A549 (cell line): Measurements from ENCODE around the gene ANTKMT. TPM values are rescaled to one million over a fixed set of nuclear protein-coding genes. Genes with fewer than 3 reads are reported as not detected.
A peak's percentile ranks its signal among the peaks of the same experiment; 100 is the strongest.

Source experiments
- ATAC-seq, 2 experiments: fragments of 200-7000 bp in 1 of 2; fragments of >200 bp in 1 of 2; cut with Nextera tagmentation in 1 of 2; cut with Tn5 transposase in 1 of 2; 3 replicates each; pipeline versions ENCODE4 v1.8.0 to v1.9.1; 2018 to 2020; ENCODE audit warnings: mild to moderate bottlenecking in 1 of 2, moderate library complexity in 1 of 2
- CTCF ChIA-PET: fragments of 300-600 bp; sonication (Branson Sonifier 250); formaldehyde crosslinking; extraction: SDS; loops from one replicate; lab custom pipeline; 2021; ENCODE audit warnings: antibody characterized with exemption, inconsistent platforms; lab: Yijun Ruan, JAX
- POLR2A ChIA-PET: fragments of 350-600 bp; formaldehyde crosslinking; extraction: SDS; loops from one replicate; lab custom pipeline; 2021; ENCODE audit warnings: antibody characterized with exemption, inconsistent platforms; lab: Yijun Ruan, JAX
- DNase-seq, 2 experiments: peaks; one replicate each; pipeline versions ENCODE4 v3.0.0 to v3.0.0-alpha.2; 2011 to 2016; ENCODE audit warnings: low read depth in 1 of 2, low spot score in 1 of 2
- FAIRE-seq: peaks from 2 replicates; lab custom pipeline; 2011; peaks lifted over from hg19 to GRCh38; lab: Jason Lieb, UNC
- H3K27ac ChIP-seq, 2 experiments: fragments of >200 bp; sonication (Bioruptor Twin); formaldehyde crosslinking; 3 replicates each; pipeline ENCODE4 v1.5.1; 2016 to 2017
- H3K4me1 ChIP-seq: fragments of >200 bp; sonication (Bioruptor Twin); formaldehyde crosslinking; 3 replicates; pipeline ENCODE4 v1.6.1; 2016
- H3K4me2 ChIP-seq: fragments of >200 bp; sonication (Bioruptor Twin); formaldehyde crosslinking; 3 replicates; pipeline ENCODE4 v1.6.1; 2016
- H3K4me3 ChIP-seq: fragments of >200 bp; sonication (Bioruptor Twin); formaldehyde crosslinking; 3 replicates; pipeline ENCODE4 v1.5.1; 2016
- H3K9me3 ChIP-seq: fragments of >200 bp; sonication (Bioruptor Twin); formaldehyde crosslinking; 3 replicates; pipeline ENCODE4 v1.6.1; 2016
- BHLHE40 ChIP-seq: IDR thresholded peaks from 2 replicates; pipeline ENCODE4 v1.6.1; 2012; ENCODE audit warnings: low read depth, low read length, inconsistent platforms
- CTCF ChIP-seq: fragments of >200 bp; sonication (Bioruptor Twin); formaldehyde crosslinking; IDR thresholded peaks from 3 replicates; pipeline ENCODE4 v1.5.1; 2016
- FOSL2 ChIP-seq, 2 experiments: fragments of 450-650 bp in 1 of 2; fragments of >200 bp in 1 of 2; sonication (Bioruptor Twin) in 1 of 2; formaldehyde crosslinking; IDR thresholded peaks; 2 replicates each; pipeline versions ENCODE4 v1.5.0 to v1.6.1; 2016 to 2020; ENCODE audit warnings: mild to moderate bottlenecking in 1 of 2, moderate library complexity in 1 of 2
- HES2 ChIP-seq: fragments of >200 bp; sonication (Bioruptor Twin); formaldehyde crosslinking; IDR thresholded peaks from 2 replicates; pipeline ENCODE4 v1.6.1; 2016
- HEYL ChIP-seq: fragments of 250-450 bp; sonication (Bioruptor Pico); IDR thresholded peaks from 2 replicates; pipeline ENCODE4 v1.8.0; 2021; ENCODE audit warnings: mild to moderate bottlenecking, moderate library complexity
- HOXA7 ChIP-seq: fragments of 250-450 bp; sonication (Bioruptor Pico); IDR thresholded peaks from 2 replicates; pipeline ENCODE4 v1.5.0; 2020; ENCODE audit warnings: mild to moderate bottlenecking, moderate library complexity
- HOXB13 ChIP-seq: fragments of 250-450 bp; sonication (Bioruptor Pico); IDR thresholded peaks from 2 replicates; pipeline ENCODE4 v1.5.0; 2020; ENCODE audit warnings: low read depth, mild to moderate bottlenecking, moderate library complexity
- MAX ChIP-seq: IDR thresholded peaks from 2 replicates; pipeline ENCODE4 v1.6.1; 2012
- MAZ ChIP-seq: fragments of 150-350 bp; IDR thresholded peaks from 2 replicates; pipeline ENCODE4 v1.6.1; 2014; ENCODE audit warnings: antibody characterized with exemption, low read depth, low read length, borderline replicate concordance
- POLR2AphosphoS2 ChIP-seq: conservative IDR thresholded peaks from 2 replicates; pipeline ENCODE4 v1.6.1; 2012; ENCODE audit warnings: low read length, improper control_type of control experiment, inconsistent platforms
- RARB ChIP-seq: fragments of 250-450 bp; sonication (Bioruptor Pico); IDR thresholded peaks from 2 replicates; pipeline ENCODE4 v1.8.0; 2021; ENCODE audit warnings: mild to moderate bottlenecking, moderate library complexity
- SMC3 ChIP-seq: fragments of >200 bp; sonication (Bioruptor Twin); formaldehyde crosslinking; IDR thresholded peaks from 3 replicates; pipeline ENCODE4 v1.6.1; 2018; ENCODE audit warnings: inconsistent platforms
- SREBF2 ChIP-seq: fragments of 450-650 bp; IDR thresholded peaks from 2 replicates; pipeline ENCODE4 v1.6.1; 2014; ENCODE audit warnings: mild to moderate bottlenecking, moderate library complexity
- ZFP36 ChIP-seq: fragments of 450-650 bp; IDR thresholded peaks from 2 replicates; pipeline ENCODE4 v1.6.1; 2014; ENCODE audit warnings: borderline replicate concordance; ENCODE audit not compliant: partially characterized antibody
- WGBS: methylation state at CpG from one replicate; pipeline ENCODE4 v1.1.6; 2017; ENCODE audit errors: missing lambda C conversion rate; 5-methylcytosine and 5-hydroxymethylcytosine counted together
- polyA plus RNA-seq, 4 experiments: library from polyadenylated mRNA; depleted of rRNA in 3 of 4; stranded (reverse); fragments of >200 nt; fragmentation: RNase III in 1 of 4; extraction: RNeasy Plus Mini Kit Qiagen cat#74134 plus additional on column Dnase treatment in 1 of 4; gene quantifications; 2 replicates in 3 of 4; 3 replicates in 1 of 4; pipeline ENCODE4 v1.2.3, GENCODE V29; 2011 to 2017

ANTKMT gene
- polyA plus RNA-seq, 2 of the 4 experiments (the other 2 are of a cell fraction) = 11.9 to 55.8 TPM

GRCh38 chr16:684071-684794 is 36.7 kb upstream of the ANTKMT start, which contains the start of gene JMJD8 (continued):
- TF ChIP-seq HEYL (CRISPR knock-in tag) (no peak), BHLHE40 (peak; percentile 41; the same call in 1 of the 2 replicates), HOXB13 (no peak; the same call in 1 of the 2 replicates)

GRCh38 chr16:684961-685696 is 35.8 kb upstream of the ANTKMT start:
- FAIRE-seq (no peak), DNase-seq (no peak)
- 94% methylated on average over 49 of the region's 61 CpGs for WGBS
- ChIA-PET CTCF (interaction anchor here (0.8 to 4.8 kb wide), 3 partner anchors 18 to 27 kb away, joined by 3 to 32 read pairs (median 11); partner anchors contain the start of gene RHOT2), POLR2A (interaction anchor here (1.7 kb wide), 1 partner anchor 10 kb away, joined by 6 read pairs; no protein-coding TSS in a partner anchor)
- H3K4me3 ChIP-seq = peak overlapping the region; percentile 76
- H3K27ac ChIP-seq = peak overlapping the region; percentile 91 to 93
- H3K9me3 ChIP-seq = no peaks in the 10 kb centered on the region
- no peak for TF ChIP-seq FOSL2 (IDR thresholded peaks at IDR 0.05)
- TF ChIP-seq FOSL2 (CRISPR knock-in tag; IDR thresholded peaks at IDR 0.05) = no peak
- TF ChIP-seq SMC3 = no peak
- TF ChIP-seq SREBF2 = no peak
- no peak for TF ChIP-seq MAZ
- TF ChIP-seq POLR2AphosphoS2 = no peak
- no peak for TF ChIP-seq HOXA7 (CRISPR knock-in tag)
- TF ChIP-seq HES2 = no peak
- no peak for TF ChIP-seq RARB
- TF ChIP-seq ZFP36 = no peak
- TF ChIP-seq, all 56 proteins: peak for 0
- Histone ChIP-seq H3K4me1 (peaks cover 37% of the 10 kb centered on the region), H3K4me2 (peak overlapping the region; percentile 93)
- ATAC-seq = no peak

GRCh38 chr16:685967-686366 is 35.0 kb upstream of the ANTKMT start:
- POLR2A ChIA-PET = interaction anchor here (1.7 kb wide), 1 partner anchor 9 kb away, joined by 6 read pairs; no protein-coding TSS in a partner anchor
- ATAC-seq (peak; percentile 5 to 53; a peak in 3 of 6 replicates), DNase-seq (peak in 1 of 2 experiments; percentile 81), FAIRE-seq (no peak)
- Histone ChIP-seq H3K9me3 (no peaks in the 10 kb centered on the region), H3K4me1 (peaks cover 37% of the 10 kb centered on the region), H3K4me2 (no peak overlapping the region), H3K27ac (no peak overlapping the region), H3K4me3 (no peak overlapping the region)
- TF ChIP-seq MAX = peak; percentile 48; the same call in 1 of the 2 replicates
- TF ChIP-seq CTCF = peak; percentile 60; the same call in 2 of the 3 replicates
- no peak for TF ChIP-seq HEYL (CRISPR knock-in tag)
- CTCF ChIA-PET = interaction anchor here (0.7 to 4.8 kb wide), 17 partner anchors 9 to 99 kb away, joined by 3 to 32 read pairs (median 6); partner anchors contain the start of genes METRN, RHBDL1 and RHOT2
- WGBS = 32% methylated on average over 9 of the region's 10 CpGs
